H9 (cell line): Measurements from ENCODE around the gene DDX51. TPM values are rescaled to one million over a fixed set of nuclear protein-coding genes. Genes with fewer than 3 reads are reported as not detected.

Experiments
- DNase-seq: peaks from one replicate; pipeline ENCODE4 v3.0.0-alpha.2; 2017
- H2AFZ ChIP-seq: one replicate; pipeline ENCODE4 v1.6.1; 2013; ENCODE audit warnings: mild to moderate bottlenecking, low read length, control low read depth, moderate library complexity
- H2AK5ac ChIP-seq: 2 replicates; pipeline ENCODE4 v1.6.1; 2013; ENCODE audit warnings: low read length, control low read depth, mixed read lengths; ENCODE audit not compliant: insufficient read length
- H2BK120ac ChIP-seq: one replicate; pipeline ENCODE4 v1.6.1; 2013; ENCODE audit warnings: low read depth, mild to moderate bottlenecking, low read length, control low read depth, inconsistent platforms; ENCODE audit not compliant: poor library complexity, severe bottlenecking
- H2BK12ac ChIP-seq: 2 replicates; pipeline ENCODE4 v1.6.1; 2013; ENCODE audit warnings: low read length, control low read depth, mixed read lengths, low read depth; ENCODE audit not compliant: insufficient read length
- H2BK15ac ChIP-seq: 2 replicates; pipeline ENCODE4 v1.6.1; 2013; ENCODE audit warnings: low read depth, low read length, control low read depth
- H2BK20ac ChIP-seq: one replicate; pipeline ENCODE4 v1.6.1; 2013; ENCODE audit warnings: low read depth, mild to moderate bottlenecking, low read length, control low read depth, inconsistent platforms; ENCODE audit not compliant: poor library complexity, severe bottlenecking
- H2BK5ac ChIP-seq: 2 replicates; pipeline ENCODE4 v1.6.1; 2013; ENCODE audit warnings: low read length, control low read depth, mixed read lengths; ENCODE audit not compliant: insufficient read length
- H3K14ac ChIP-seq: 2 replicates; pipeline ENCODE4 v1.6.1; 2013; ENCODE audit warnings: low read length, control low read depth; ENCODE audit not compliant: insufficient read depth
- H3K18ac ChIP-seq: 2 replicates; pipeline ENCODE4 v1.6.1; 2013; ENCODE audit warnings: low read depth, mild to moderate bottlenecking, mixed read lengths, low read length, control low read depth; ENCODE audit not compliant: insufficient read length
- H3K23ac ChIP-seq: 2 replicates; pipeline ENCODE4 v1.6.1; 2013; ENCODE audit warnings: low read length, control low read depth, mixed read lengths, low read depth; ENCODE audit not compliant: insufficient read length
- H3K23me2 ChIP-seq: 2 replicates; pipeline ENCODE4 v1.6.1; 2013; ENCODE audit warnings: low read depth, mild to moderate bottlenecking, mixed read lengths, low read length, control low read depth; ENCODE audit not compliant: insufficient read length, poor library complexity, severe bottlenecking
- H3K27ac ChIP-seq: 2 replicates; pipeline ENCODE4 v1.5.1; 2013; ENCODE audit warnings: low read length, control low read depth, mixed read lengths, low read depth; ENCODE audit not compliant: insufficient read length
- H3K27me3 ChIP-seq: 2 replicates; pipeline ENCODE4 v1.6.1; 2013; ENCODE audit warnings: low read length, control low read depth, inconsistent platforms; ENCODE audit not compliant: insufficient read depth
- H3K4ac ChIP-seq: 2 replicates; pipeline ENCODE4 v1.6.1; 2013; ENCODE audit warnings: low read depth, mild to moderate bottlenecking, control low read depth, inconsistent platforms, low read length, moderate library complexity
- H3K4me1 ChIP-seq: 2 replicates; pipeline ENCODE4 v1.6.1; 2013; ENCODE audit warnings: low read length, control low read depth, inconsistent platforms; ENCODE audit not compliant: insufficient read depth
- H3K4me2 ChIP-seq: 2 replicates; pipeline ENCODE4 v1.6.1; 2013; ENCODE audit warnings: low read length, control low read depth, mixed read lengths; ENCODE audit not compliant: insufficient read length, insufficient read depth
- H3K56ac ChIP-seq: 2 replicates; pipeline ENCODE4 v1.6.1; 2013; ENCODE audit warnings: low read depth, mild to moderate bottlenecking, mixed read lengths, low read length, control low read depth; ENCODE audit not compliant: insufficient read length
- H3K79me1 ChIP-seq: 2 replicates; pipeline ENCODE4 v1.6.1; 2013; ENCODE audit warnings: low read depth, mild to moderate bottlenecking, moderate library complexity, low read length, control low read depth, inconsistent platforms; ENCODE audit not compliant: insufficient read depth, poor library complexity, severe bottlenecking
- H3K79me2 ChIP-seq: 2 replicates; pipeline ENCODE4 v1.6.1; 2013; ENCODE audit warnings: low read length, control low read depth, inconsistent platforms; ENCODE audit not compliant: insufficient read depth
- H3K9ac ChIP-seq: 2 replicates; pipeline ENCODE4 v1.6.1; 2013; ENCODE audit warnings: low read length, control low read depth, mixed read lengths; ENCODE audit not compliant: insufficient read length; ENCODE audit errors: extremely low read depth
- H3K9me3 ChIP-seq: one replicate; pipeline ENCODE4 v1.6.1; 2013; ENCODE audit warnings: low read depth, low read length, inconsistent platforms; ENCODE audit not compliant: control insufficient read depth
- H3T11ph ChIP-seq: one replicate; pipeline ENCODE4 v1.6.1; 2013; ENCODE audit warnings: mild to moderate bottlenecking, low read length, control low read depth, inconsistent platforms
- H4K20me1 ChIP-seq: one replicate; pipeline ENCODE4 v1.6.1; 2013; ENCODE audit not compliant: control insufficient read depth, insufficient read length, insufficient read depth
- H4K5ac ChIP-seq: 2 replicates; pipeline ENCODE4 v1.6.1; 2013; ENCODE audit warnings: low read depth, mild to moderate bottlenecking, mixed read lengths, low read length, control low read depth; ENCODE audit not compliant: insufficient read length
- H4K8ac ChIP-seq: replicated peaks from 2 replicates; pipeline ENCODE4 v1.6.1; 2013; ENCODE audit warnings: low read length, control low read depth, mixed read lengths, low read depth; ENCODE audit not compliant: insufficient read length
- H4K91ac ChIP-seq: 2 replicates; pipeline ENCODE4 v1.6.1; 2013; ENCODE audit warnings: low read depth, mild to moderate bottlenecking, moderate library complexity, mixed read lengths, low read length, control low read depth; ENCODE audit not compliant: insufficient read length
- H3K27ac Mint-ChIP-seq, 3 experiments: 2 replicates in 2 of 3; 3 replicates in 1 of 3; pipeline ENCODE4 v1.8.0; 2020 to 2021; ENCODE audit warnings: mixed read lengths in 3 of 3, mild to moderate bottlenecking in 1 of 3, moderate library complexity in 1 of 3
- H3K27me3 Mint-ChIP-seq: 2 replicates; pipeline ENCODE4 v1.8.0; 2021; ENCODE audit warnings: low read depth, mild to moderate bottlenecking, moderate library complexity, mixed read lengths
- H3K36me3 Mint-ChIP-seq, 3 experiments: 2 replicates in 2 of 3; 3 replicates in 1 of 3; pipeline ENCODE4 v1.8.0; 2020 to 2021; ENCODE audit warnings: low read depth in 3 of 3, mixed read lengths in 3 of 3; ENCODE audit not compliant: insufficient read depth in 1 of 3
- H3K4me1 Mint-ChIP-seq, 2 experiments: 2 replicates each; pipeline ENCODE4 v1.8.0; 2020; ENCODE audit warnings: mixed read lengths in 2 of 2
- H3K4me3 Mint-ChIP-seq, 2 experiments: 2 replicates in 1 of 2; 3 replicates in 1 of 2; pipeline ENCODE4 v1.8.0; 2020 to 2021; ENCODE audit warnings: mild to moderate bottlenecking in 2 of 2, mixed read lengths in 2 of 2, moderate library complexity in 1 of 2
- H3K9me3 Mint-ChIP-seq, 2 experiments: 2 replicates in 1 of 2; 3 replicates in 1 of 2; pipeline ENCODE4 v1.8.0; 2020; ENCODE audit warnings: mild to moderate bottlenecking in 2 of 2, mixed read lengths in 2 of 2, moderate library complexity in 1 of 2
- CTCF ChIP-seq: fragments of 200-600 bp; sonication (generic); conservative IDR thresholded peaks from 3 replicates; pipeline ENCODE4 v1.8.0; 2021; ENCODE audit warnings: antibody characterized with exemption, mild to moderate bottlenecking
- WGBS: extraction: QIAGEN DNeasy Blood & Tissue Kit; methylation state at CpG from one replicate; pipeline ENCODE4 v1.1.7; 2013; ENCODE audit warnings: missing lambda C conversion rate, low lambda C conversion rate, mixed read lengths; ENCODE audit not compliant: insufficient read length; ENCODE audit errors: extremely low coverage; 5-methylcytosine and 5-hydroxymethylcytosine counted together
- total RNA-seq: library from RNA; stranded (reverse); gene quantifications from 2 replicates; pipeline ENCODE4 v1.2.1, GENCODE V29; 2021

DDX51 gene
- total RNA-seq, 1 experiment from 2014 or later: 37.9 TPM

GRCh38 chr12:132175496-132176384 lies 31.6 kb upstream of the DDX51 start:
- no peaks in the 10 kb centered on the region for H3K23me2 ChIP-seq
- H3K4me2 ChIP-seq: no peak overlapping the region
- H3K4me1 ChIP-seq: no peaks in the 10 kb centered on the region
- no peak overlapping the region for H3K14ac ChIP-seq
- Mint-ChIP-seq H3K4me3 (no peak overlapping the region), H3K36me3 (no peaks in the 10 kb centered on the region), H3K27me3 (peaks cover 77% of the 10 kb centered on the region), H3K9me3 (peaks cover 0 to 3% of the 10 kb centered on the region in 2 experiments; a peak in 1 of 5 replicates), H3K4me1 (peaks cover 3 to 5% of the 10 kb centered on the region in 2 experiments; a peak in 3 of 4 replicates), H3K27ac (peak overlapping the region in 1 of 3 experiments; percentile 59; a peak in 1 of 7 replicates)
- H3K9ac ChIP-seq: no peak overlapping the region
- H3K18ac ChIP-seq: no peak overlapping the region
- H2BK5ac ChIP-seq: no peak overlapping the region
- H4K5ac ChIP-seq: no peak overlapping the region
- no peak overlapping the region for H2BK12ac ChIP-seq
- no peak overlapping the region for H3T11ph ChIP-seq
- H4K20me1 ChIP-seq: no peaks in the 10 kb centered on the region
- H3K27ac ChIP-seq: no peak overlapping the region
- no peak overlapping the region for H2AFZ ChIP-seq
- no peak overlapping the region for H2BK20ac ChIP-seq
- H2BK120ac ChIP-seq: no peak overlapping the region
- no peak overlapping the region for H4K8ac ChIP-seq
- no peak overlapping the region for H3K4ac ChIP-seq
- no peaks in the 10 kb centered on the region for H3K79me2 ChIP-seq
- no peak for DNase-seq
- WGBS: no CpG with 5 or more reads among the region's 35 CpGs
- no peak overlapping the region for H2BK15ac ChIP-seq
- no peak overlapping the region for H4K91ac ChIP-seq
- H3K9me3 ChIP-seq: no peaks in the 10 kb centered on the region
- H2AK5ac ChIP-seq: no peak overlapping the region
- H3K56ac ChIP-seq: no peak overlapping the region
- no peaks in the 10 kb centered on the region; the same call in 1 of the 2 replicates for H3K27me3 ChIP-seq
- H3K23ac ChIP-seq: no peak overlapping the region
- no peak for TF ChIP-seq CTCF
- H3K79me1 ChIP-seq: no peaks in the 10 kb centered on the region
